ENCODE results near the gene SLC45A2. TPM values are rescaled to one million over a fixed set of nuclear protein-coding genes. Genes with fewer than 3 reads are reported as not detected.
"Not testable (repeated sequence)": the region's sequence is repeated elsewhere in the genome, so short reads cannot be mapped to it uniquely, and the experiment has no call there.

Gene SLC45A2
- total RNA-seq, 1 donor, result 0.09 TPM

DNA sequence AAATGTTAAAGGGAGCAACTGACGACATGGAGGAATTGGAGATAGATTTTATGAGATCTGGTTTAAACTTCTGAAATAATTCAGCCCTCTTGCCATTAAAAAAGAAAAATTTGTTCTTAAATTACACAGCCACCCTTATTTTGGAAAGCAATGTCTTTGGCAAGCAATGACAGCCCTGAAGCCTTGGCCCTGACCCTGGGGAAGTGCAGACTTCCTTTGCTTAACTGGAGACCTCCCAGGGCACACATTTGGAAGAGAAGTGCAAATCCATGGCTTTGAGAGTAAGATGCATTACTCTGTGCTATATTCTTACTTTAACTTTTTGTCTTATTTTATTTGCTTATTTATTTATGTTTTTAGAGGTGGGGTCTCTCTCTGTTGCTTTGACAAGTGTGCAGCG, 26.3 kb downstream of the SLC45A2 start:
- no peak overlapping the region for H3K4me3 ChIP-seq (ENCODE audit: low read depth, low read length)
- TF ChIP-seq, protein P1, sequence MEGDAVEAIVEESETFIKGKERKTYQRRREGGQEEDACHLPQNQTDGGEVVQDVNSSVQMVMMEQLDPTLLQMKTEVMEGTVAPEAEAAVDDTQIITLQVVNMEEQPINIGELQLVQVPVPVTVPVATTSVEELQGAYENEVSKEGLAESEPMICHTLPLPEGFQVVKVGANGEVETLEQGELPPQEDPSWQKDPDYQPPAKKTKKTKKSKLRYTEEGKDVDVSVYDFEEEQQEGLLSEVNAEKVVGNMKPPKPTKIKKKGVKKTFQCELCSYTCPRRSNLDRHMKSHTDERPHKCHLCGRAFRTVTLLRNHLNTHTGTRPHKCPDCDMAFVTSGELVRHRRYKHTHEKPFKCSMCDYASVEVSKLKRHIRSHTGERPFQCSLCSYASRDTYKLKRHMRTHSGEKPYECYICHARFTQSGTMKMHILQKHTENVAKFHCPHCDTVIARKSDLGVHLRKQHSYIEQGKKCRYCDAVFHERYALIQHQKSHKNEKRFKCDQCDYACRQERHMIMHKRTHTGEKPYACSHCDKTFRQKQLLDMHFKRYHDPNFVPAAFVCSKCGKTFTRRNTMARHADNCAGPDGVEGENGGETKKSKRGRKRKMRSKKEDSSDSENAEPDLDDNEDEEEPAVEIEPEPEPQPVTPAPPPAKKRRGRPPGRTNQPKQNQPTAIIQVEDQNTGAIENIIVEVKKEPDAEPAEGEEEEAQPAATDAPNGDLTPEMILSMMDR (IDR thresholded peaks at IDR 0.05; ENCODE audit: insufficient read depth, low read length), result no peak
- DNase-seq (ENCODE audit: low read depth), result no peak

GRCh38 chr5:33957577-33958150, 26.8 kb downstream of the SLC45A2 start:
- TF ChIP-seq, protein P1 (IDR thresholded peaks at IDR 0.05; ENCODE audit: insufficient read depth, low read length), result no peak
- no peak overlapping the region for H3K4me3 ChIP-seq (ENCODE audit: low read depth, low read length)
- no peak for DNase-seq (ENCODE audit: low read depth)

DNA sequence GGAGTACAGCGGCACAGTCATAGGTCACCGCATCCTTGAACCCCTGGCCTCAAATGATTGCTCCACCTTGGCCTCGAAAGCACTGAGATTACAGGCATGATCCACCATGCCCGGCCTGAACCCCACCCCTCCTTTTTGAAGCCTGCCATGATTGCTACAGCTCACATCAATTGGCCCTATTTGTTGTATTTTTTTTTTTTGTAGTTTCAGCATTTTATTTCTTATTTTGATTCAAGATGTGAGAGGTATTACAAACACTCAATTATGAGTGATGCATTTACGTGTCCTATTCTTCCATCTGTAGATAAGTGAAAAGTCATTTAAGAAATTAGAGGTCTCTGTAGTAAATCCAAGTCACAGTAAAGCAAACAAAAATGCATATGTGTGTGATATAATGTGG, 32.3 kb downstream of the SLC45A2 start:
- not testable (repeated sequence) for DNase-seq (ENCODE audit: low read depth); H3K4me3 ChIP-seq (ENCODE audit: low read depth, low read length)

- TF ChIP-seq, protein P1 (IDR thresholded peaks at IDR 0.05; ENCODE audit: insufficient read depth, low read length), result no peak
- no peak overlapping the region for H3K4me3 ChIP-seq (ENCODE audit: low read depth, low read length)
- no peak for DNase-seq (ENCODE audit: low read depth)
These were observed 39.9 kb downstream of the SLC45A2 start for GRCh38 chr5:33944543-33945132.

GRCh38 chr5:33941090-33941489, 43.4 kb downstream of the SLC45A2 start:
- DNase-seq (ENCODE audit: low read depth), result no peak
- H3K4me3 ChIP-seq (ENCODE audit: low read depth, low read length), result no peak overlapping the region
- TF ChIP-seq, protein P1 (IDR thresholded peaks at IDR 0.05; ENCODE audit: insufficient read depth, low read length), result no peak

DNA sequence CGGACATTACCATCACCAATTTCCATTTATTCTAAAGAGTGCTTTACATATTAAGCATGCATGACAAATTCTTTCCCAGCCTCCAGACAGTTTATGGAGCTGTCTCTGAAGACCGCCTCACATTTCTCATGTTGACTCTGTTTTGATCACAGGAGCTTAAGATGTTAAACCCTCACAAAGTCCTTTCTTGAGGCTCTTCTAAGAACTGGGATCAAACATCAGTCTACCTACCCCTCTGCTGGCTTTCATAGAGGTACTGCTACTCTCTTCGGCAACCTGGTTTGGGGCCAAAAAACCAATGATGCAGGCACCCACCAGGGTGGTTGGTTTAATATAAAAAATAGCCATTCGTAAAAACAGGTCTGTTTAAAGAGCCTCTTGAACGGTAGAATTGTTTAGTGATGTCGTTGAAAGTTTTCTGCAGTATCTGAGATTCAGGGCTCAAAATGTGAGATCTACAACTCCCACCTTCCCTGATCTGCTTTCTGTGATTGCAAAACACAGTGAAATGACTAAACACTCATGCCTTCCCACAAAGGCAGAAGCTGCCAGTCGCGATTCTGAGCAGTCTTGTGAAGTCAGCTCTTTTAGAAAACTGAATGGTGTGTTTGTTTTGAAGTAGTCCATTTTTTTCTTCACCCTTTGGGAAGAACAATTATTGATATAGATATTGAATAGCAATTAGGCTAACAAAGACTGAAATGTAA, 44.8 kb downstream of the SLC45A2 start:
- DNase-seq (ENCODE audit: low read depth), result peak; percentile 41
- TF ChIP-seq, protein P1 (IDR thresholded peaks at IDR 0.05; ENCODE audit: insufficient read depth, low read length), result no peak
- no peak overlapping the region for H3K4me3 ChIP-seq (ENCODE audit: low read depth, low read length)

DNA sequence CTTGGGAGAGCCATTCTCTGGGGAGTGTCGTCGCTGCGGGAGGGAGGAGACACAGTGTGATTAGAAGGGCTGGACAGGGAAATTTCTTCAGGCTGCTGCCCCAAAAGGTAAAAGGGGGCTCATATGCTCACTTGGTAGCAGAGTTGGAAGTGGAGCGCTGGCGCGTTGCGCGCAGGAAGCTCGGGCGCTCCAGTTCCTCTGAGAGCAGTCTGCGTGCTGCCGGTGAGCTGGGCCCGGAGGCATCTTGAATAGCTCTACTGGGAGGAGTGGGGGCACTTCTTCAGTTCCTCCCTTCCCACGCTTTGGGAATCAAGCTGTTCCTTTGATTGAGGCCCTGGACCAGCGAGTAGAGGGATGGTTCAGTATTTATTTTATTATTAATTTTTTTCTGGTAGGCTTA, 45.6 kb downstream of the SLC45A2 start:
- DNase-seq (ENCODE audit: low read depth), result no peak

More for the DNA sequence above, 45.6 kb downstream of the SLC45A2 start:
- TF ChIP-seq, protein P1 (IDR thresholded peaks at IDR 0.05; ENCODE audit: insufficient read depth, low read length), result no peak
- no peak overlapping the region for H3K4me3 ChIP-seq (ENCODE audit: low read depth, low read length)

Data from fibroblast of the aortic adventitia (primary cell).